Chondrocyte (in vitro differentiated cells): ENCODE results near the gene ARHGEF26. TPM values are rescaled to one million over a fixed set of nuclear protein-coding genes. Genes with fewer than 3 reads are reported as not detected.

Experiments used
- DNase-seq: peaks from one replicate; pipeline ENCODE4 v3.0.0; 2021; ENCODE audit warnings: mixed read lengths, low spot score
- H3K27ac Mint-ChIP-seq: one replicate; pipeline ENCODE4 v1.8.0; 2021; ENCODE audit warnings: mild to moderate bottlenecking, moderate library complexity, mixed read lengths; ENCODE audit not compliant: unreplicated experiment
- H3K27me3 Mint-ChIP-seq: 2 replicates; pipeline ENCODE4 v1.8.0; 2021; ENCODE audit warnings: low read depth, mixed read lengths
- H3K36me3 Mint-ChIP-seq: 2 replicates; pipeline ENCODE4 v1.8.0; 2021; ENCODE audit warnings: low read depth, mixed read lengths
- H3K4me1 Mint-ChIP-seq: 2 replicates; pipeline ENCODE4 v1.8.0; 2021; ENCODE audit warnings: low read depth, mild to moderate bottlenecking, mixed read lengths
- H3K4me3 Mint-ChIP-seq: one replicate; pipeline ENCODE4 v1.8.0; 2021; ENCODE audit warnings: mild to moderate bottlenecking, moderate library complexity, mixed read lengths; ENCODE audit not compliant: unreplicated experiment
- H3K9me3 Mint-ChIP-seq: 2 replicates; pipeline ENCODE4 v1.8.0; 2021; ENCODE audit warnings: low read depth, mixed read lengths
- CTCF ChIP-seq: fragments of 200-600 bp; sonication (generic); IDR thresholded peaks from 2 replicates; pipeline ENCODE4 v1.5.0; 2021; ENCODE audit warnings: antibody characterized with exemption, mild to moderate bottlenecking, moderate library complexity
- total RNA-seq: library from RNA; stranded (reverse); gene quantifications from 3 replicates; pipeline ENCODE4 v1.2.1, GENCODE V29; 2021

Gene ARHGEF26
- total RNA-seq, 1 donor from 2014 or later, result 3.5 TPM

GRCh38 chr3:154152741-154153140 is 31.6 kb downstream of the ARHGEF26 start:
- Mint-ChIP-seq H3K27me3 (no peaks in the 10 kb centered on the region), H3K9me3 (no peaks in the 10 kb centered on the region), H3K27ac (no peak overlapping the region), H3K4me1 (no peaks in the 10 kb centered on the region), H3K36me3 (peaks cover 3% of the 10 kb centered on the region), H3K4me3 (no peak overlapping the region)
- no peak for DNase-seq
- no peak for TF ChIP-seq CTCF

DNA sequence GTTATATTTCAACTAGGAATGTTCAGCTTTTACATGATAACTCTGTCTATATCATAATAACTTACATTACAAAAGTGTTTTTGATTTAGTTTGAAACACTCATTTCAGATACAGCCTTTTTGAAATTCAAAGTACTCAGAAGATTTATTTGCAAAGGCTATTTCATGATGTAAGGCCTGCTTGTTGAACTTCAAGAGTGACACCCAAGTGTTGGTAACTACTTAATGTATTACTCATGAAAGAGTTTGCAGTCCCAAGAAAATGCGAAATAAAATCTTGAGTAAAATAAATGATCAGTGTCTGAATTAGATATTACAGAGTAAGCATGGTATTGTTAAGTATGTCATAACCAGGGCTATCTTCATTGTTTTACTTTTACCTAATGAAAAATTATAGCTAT is 35.3 kb downstream of the ARHGEF26 start:
- H3K36me3 Mint-ChIP-seq, result peaks cover 3% of the 10 kb centered on the region
- H3K4me1 Mint-ChIP-seq, result no peaks in the 10 kb centered on the region
- no peak for DNase-seq
- no peaks in the 10 kb centered on the region for H3K27me3 Mint-ChIP-seq
- TF ChIP-seq CTCF, result no peak
- H3K4me3 Mint-ChIP-seq, result no peak overlapping the region
- H3K9me3 Mint-ChIP-seq, result no peaks in the 10 kb centered on the region
- H3K27ac Mint-ChIP-seq, result no peak overlapping the region

DNA sequence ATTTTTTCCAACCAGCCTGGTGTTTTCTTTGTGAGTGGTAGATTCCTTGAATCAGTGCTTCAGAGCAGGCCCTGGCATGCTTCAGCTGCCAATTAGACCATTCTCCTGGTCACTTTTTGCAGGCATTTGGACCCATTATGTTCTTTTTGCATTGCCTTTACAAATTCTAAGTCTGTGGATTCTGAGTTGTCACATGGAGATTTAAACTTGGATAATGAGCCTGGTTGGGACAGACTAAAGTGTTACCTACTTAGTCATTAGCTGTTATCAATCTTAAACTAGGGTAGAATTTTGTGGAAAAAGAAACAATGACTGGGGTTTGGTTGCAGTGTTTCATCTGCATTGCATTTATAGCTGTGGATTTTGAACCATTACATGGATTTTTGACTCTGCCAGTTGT is 40.6 kb downstream of the ARHGEF26 start:
- no peaks in the 10 kb centered on the region for H3K27me3 Mint-ChIP-seq
- TF ChIP-seq CTCF, result no peak
- no peak overlapping the region for H3K4me3 Mint-ChIP-seq
- no peak for DNase-seq
- H3K9me3 Mint-ChIP-seq, result no peaks in the 10 kb centered on the region
- no peak overlapping the region for H3K27ac Mint-ChIP-seq
- no peaks in the 10 kb centered on the region for H3K36me3 Mint-ChIP-seq
- peaks cover 5% of the 10 kb centered on the region for H3K4me1 Mint-ChIP-seq

- H3K36me3 Mint-ChIP-seq, result no peaks in the 10 kb centered on the region
- peaks cover 5% of the 10 kb centered on the region for H3K4me1 Mint-ChIP-seq
- no peak overlapping the region for H3K4me3 Mint-ChIP-seq
- no peak overlapping the region for H3K27ac Mint-ChIP-seq
- no peak for DNase-seq
- no peak for TF ChIP-seq CTCF
- H3K27me3 Mint-ChIP-seq, result no peaks in the 10 kb centered on the region
- no peaks in the 10 kb centered on the region for H3K9me3 Mint-ChIP-seq
Measured at GRCh38 chr3:154164387-154164786, 43.2 kb downstream of the ARHGEF26 start.

- TF ChIP-seq CTCF, result no peak
- H3K27me3 Mint-ChIP-seq, result no peaks in the 10 kb centered on the region
- no peaks in the 10 kb centered on the region for H3K36me3 Mint-ChIP-seq
- no peaks in the 10 kb centered on the region for H3K9me3 Mint-ChIP-seq
- no peak overlapping the region for H3K27ac Mint-ChIP-seq
- no peaks in the 10 kb centered on the region for H3K4me1 Mint-ChIP-seq
- H3K4me3 Mint-ChIP-seq, result no peak overlapping the region
- no peak for DNase-seq
Measured at GRCh38 chr3:154168998-154169795, 48.0 kb downstream of the ARHGEF26 start.
